ENCODE measurements around the gene NOM1.

GRCh38 chr7:156927571-156928405 lies 21.7 kb upstream of the NOM1 start:
- no peak for TF ChIP-seq CTCF (IDR thresholded peaks at IDR 0.05)
- TF ChIP-seq POLR2A (IDR thresholded peaks at IDR 0.05): no peak
